ENCODE measurements around the gene SUSD1.

The SUSD1 gene

GRCh38 chr9:112059966-112060320, 115.2 kb downstream of the SUSD1 start:
- no peak overlapping the region for H3K4me3 ChIP-seq (ENCODE audit: insufficient read depth in 1 of 2, low read depth in 1 of 2, low read length in 2 of 2)
- no peaks in the 10 kb centered on the region for H3K9me3 ChIP-seq (ENCODE audit: control insufficient read depth, low read length)
- H2AK5ac ChIP-seq (ENCODE audit: low read length, severe bottlenecking), result peak overlapping the region; percentile 88
- H3K4ac ChIP-seq (ENCODE audit: low read depth in 1 of 2, low read length in 2 of 2), result peak overlapping the region in 1 of 2 experiments; percentile 62
- peak overlapping the region; percentile 36 for H2BK15ac ChIP-seq (ENCODE audit: low read depth, poor library complexity, severe bottlenecking)
- H3K4me2 ChIP-seq (ENCODE audit: low read length, poor library complexity, severe bottlenecking), result no peak overlapping the region
- no peaks in the 10 kb centered on the region for H3K27me3 ChIP-seq (ENCODE audit: control insufficient read depth in 1 of 2, insufficient read depth in 1 of 2, low read length in 2 of 2)
- no peak overlapping the region for H3K14ac ChIP-seq (ENCODE audit: low read length in 2 of 2)
- H3K27ac ChIP-seq (ENCODE audit: low read length, poor library complexity, severe bottlenecking), result peak overlapping the region; percentile 98
- peaks cover 8% of the 10 kb centered on the region for H3K79me1 ChIP-seq (replicated peaks; ENCODE audit: low read length, poor library complexity, severe bottlenecking)
- peaks cover 9% of the 10 kb centered on the region for H3K4me1 ChIP-seq (ENCODE audit: control insufficient read depth, insufficient read depth, low read depth, low read length)
- peaks cover 0 to 8% of the 10 kb centered on the region in 2 experiments for H3K36me3 ChIP-seq (ENCODE audit: control insufficient read depth in 1 of 2, insufficient read depth in 2 of 2, low read depth in 1 of 2, low read length in 2 of 2)
- H2BK5ac ChIP-seq (ENCODE audit: low read depth, low read length, poor library complexity, severe bottlenecking), result peak overlapping the region; percentile 39
- H2BK120ac ChIP-seq (ENCODE audit: low read depth, low read length), result peak overlapping the region; percentile 89
- H3K9ac ChIP-seq (ENCODE audit: low read length), result peak overlapping the region; percentile 30
- H3K23ac ChIP-seq (ENCODE audit: low read length in 2 of 2), result no peak overlapping the region
- no peak overlapping the region for H2AFZ ChIP-seq (ENCODE audit: low read depth, low read length)
- no peak overlapping the region for H4K91ac ChIP-seq (ENCODE audit: low read length)
- peak overlapping the region; percentile 94 to 98 for H2BK12ac ChIP-seq (ENCODE audit: low read length in 2 of 2)
- H4K8ac ChIP-seq (ENCODE audit: low read length), result peak overlapping the region; percentile 72
- H3K18ac ChIP-seq (ENCODE audit: low read depth in 1 of 2, low read length in 2 of 2), result peak overlapping the region in 1 of 2 experiments; percentile 87
- WGBS, result 0% methylated on average over 1 of the region's 3 CpGs
- DNase-seq, result no peak

- Histone ChIP-seq H2BK12ac (ENCODE audit: low read length in 2 of 2) (peak overlapping the region; percentile 85 to 88), H3K4me3 (ENCODE audit: insufficient read depth in 1 of 2, low read depth in 1 of 2, low read length in 2 of 2) (peak overlapping the region in 1 of 2 experiments; percentile 16), H3K18ac (ENCODE audit: low read depth in 1 of 2, low read length in 2 of 2) (peak overlapping the region; percentile 23 to 84), H2BK120ac (ENCODE audit: low read depth, low read length) (peak overlapping the region; percentile 89), H3K27me3 (ENCODE audit: control insufficient read depth in 1 of 2, insufficient read depth in 1 of 2, low read length in 2 of 2) (no peaks in the 10 kb centered on the region), H4K91ac (ENCODE audit: low read length) (peak overlapping the region; percentile 36), H3K14ac (ENCODE audit: low read length in 2 of 2) (no peak overlapping the region), H2BK15ac (ENCODE audit: low read depth, poor library complexity, severe bottlenecking) (no peak overlapping the region), H3K27ac (ENCODE audit: low read length, poor library complexity, severe bottlenecking) (peak overlapping the region; percentile 63), H3K4ac (ENCODE audit: low read depth in 1 of 2, low read length in 2 of 2) (peak overlapping the region in 1 of 2 experiments; percentile 73), H2AFZ (ENCODE audit: low read depth, low read length) (no peak overlapping the region), H2AK5ac (ENCODE audit: low read length, severe bottlenecking) (peak overlapping the region; percentile 40), H3K9me3 (ENCODE audit: control insufficient read depth, low read length) (no peaks in the 10 kb centered on the region), H3K4me2 (ENCODE audit: low read length, poor library complexity, severe bottlenecking) (no peak overlapping the region), H3K36me3 (ENCODE audit: control insufficient read depth in 1 of 2, insufficient read depth in 2 of 2, low read depth in 1 of 2, low read length in 2 of 2) (peaks cover 0 to 8% of the 10 kb centered on the region in 2 experiments), H3K23ac (ENCODE audit: low read length in 2 of 2) (no peak overlapping the region), H3K79me1 (replicated peaks; ENCODE audit: low read length, poor library complexity, severe bottlenecking) (peaks cover 8% of the 10 kb centered on the region), H3K9ac (ENCODE audit: low read length) (peak overlapping the region; percentile 50), H2BK5ac (ENCODE audit: low read depth, low read length, poor library complexity, severe bottlenecking) (no peak overlapping the region), H3K4me1 (ENCODE audit: control insufficient read depth, insufficient read depth, low read depth, low read length) (peaks cover 9% of the 10 kb centered on the region), H4K8ac (ENCODE audit: low read length) (peak overlapping the region; percentile 35)
- peak; percentile 94 for DNase-seq
- 33% methylated on average over 13 of the region's 13 CpGs for WGBS
Observed at GRCh38 chr9:112059145-112059965, 115.7 kb downstream of the SUSD1 start.

GRCh38 chr9:112056996-112057395, 118.1 kb downstream of the SUSD1 start:
- DNase-seq, result no peak
- Histone ChIP-seq H3K4me3 (ENCODE audit: insufficient read depth in 1 of 2, low read depth in 1 of 2, low read length in 2 of 2) (no peak overlapping the region), H2BK12ac (ENCODE audit: low read length in 2 of 2) (no peak overlapping the region), H3K4ac (ENCODE audit: low read depth in 1 of 2, low read length in 2 of 2) (no peak overlapping the region), H2AFZ (ENCODE audit: low read depth, low read length) (no peak overlapping the region), H3K23ac (ENCODE audit: low read length in 2 of 2) (no peak overlapping the region), H4K8ac (ENCODE audit: low read length) (no peak overlapping the region), H3K14ac (ENCODE audit: low read length in 2 of 2) (no peak overlapping the region), H2BK15ac (ENCODE audit: low read depth, poor library complexity, severe bottlenecking) (no peak overlapping the region), H3K36me3 (ENCODE audit: control insufficient read depth in 1 of 2, insufficient read depth in 2 of 2, low read depth in 1 of 2, low read length in 2 of 2) (peaks cover 0 to 5% of the 10 kb centered on the region in 2 experiments), H4K91ac (ENCODE audit: low read length) (no peak overlapping the region), H3K9ac (ENCODE audit: low read length) (no peak overlapping the region), H2BK5ac (ENCODE audit: low read depth, low read length, poor library complexity, severe bottlenecking) (no peak overlapping the region), H3K79me1 (replicated peaks; ENCODE audit: low read length, poor library complexity, severe bottlenecking) (peaks cover 2% of the 10 kb centered on the region), H2AK5ac (ENCODE audit: low read length, severe bottlenecking) (peak overlapping the region; percentile 79), H3K4me1 (ENCODE audit: control insufficient read depth, insufficient read depth, low read depth, low read length) (peaks cover 9% of the 10 kb centered on the region), H3K27me3 (ENCODE audit: control insufficient read depth in 1 of 2, insufficient read depth in 1 of 2, low read length in 2 of 2) (no peaks in the 10 kb centered on the region), H2BK120ac (ENCODE audit: low read depth, low read length) (no peak overlapping the region), H3K4me2 (ENCODE audit: low read length, poor library complexity, severe bottlenecking) (no peak overlapping the region), H3K18ac (ENCODE audit: low read depth in 1 of 2, low read length in 2 of 2) (peak overlapping the region in 1 of 2 experiments; percentile 18), H3K27ac (ENCODE audit: low read length, poor library complexity, severe bottlenecking) (no peak overlapping the region), H3K9me3 (ENCODE audit: control insufficient read depth, low read length) (no peaks in the 10 kb centered on the region)
- WGBS, result 70% methylated on average over 2 of the region's 2 CpGs

GRCh38 chr9:112054916-112055315, 120.2 kb downstream of the SUSD1 start:
- no peak overlapping the region for H3K27ac ChIP-seq (ENCODE audit: low read length, poor library complexity, severe bottlenecking)
- H3K36me3 ChIP-seq (ENCODE audit: control insufficient read depth in 1 of 2, insufficient read depth in 2 of 2, low read depth in 1 of 2, low read length in 2 of 2), result peaks cover 0 to 5% of the 10 kb centered on the region in 2 experiments
- H3K27me3 ChIP-seq (ENCODE audit: control insufficient read depth in 1 of 2, insufficient read depth in 1 of 2, low read length in 2 of 2), result no peaks in the 10 kb centered on the region
- no peak overlapping the region for H2BK12ac ChIP-seq (ENCODE audit: low read length in 2 of 2)
- H2AFZ ChIP-seq (ENCODE audit: low read depth, low read length), result no peak overlapping the region
- no peak overlapping the region for H3K14ac ChIP-seq (ENCODE audit: low read length in 2 of 2)
- no peak overlapping the region for H3K4me3 ChIP-seq (ENCODE audit: insufficient read depth in 1 of 2, low read depth in 1 of 2, low read length in 2 of 2)
- peaks cover 12% of the 10 kb centered on the region for H3K4me1 ChIP-seq (ENCODE audit: control insufficient read depth, insufficient read depth, low read depth, low read length)
- H3K79me1 ChIP-seq (replicated peaks; ENCODE audit: low read length, poor library complexity, severe bottlenecking), result peaks cover 2% of the 10 kb centered on the region
- no peak overlapping the region for H3K9ac ChIP-seq (ENCODE audit: low read length)
- no peak for DNase-seq
- peak overlapping the region; percentile 80 for H2AK5ac ChIP-seq (ENCODE audit: low read length, severe bottlenecking)
- H4K91ac ChIP-seq (ENCODE audit: low read length), result no peak overlapping the region
- H3K4ac ChIP-seq (ENCODE audit: low read depth in 1 of 2, low read length in 2 of 2), result no peak overlapping the region
- no peak overlapping the region for H3K23ac ChIP-seq (ENCODE audit: low read length in 2 of 2)
- H2BK5ac ChIP-seq (ENCODE audit: low read depth, low read length, poor library complexity, severe bottlenecking), result no peak overlapping the region
- H2BK120ac ChIP-seq (ENCODE audit: low read depth, low read length), result no peak overlapping the region
- no peaks in the 10 kb centered on the region for H3K9me3 ChIP-seq (ENCODE audit: control insufficient read depth, low read length)
- no peak overlapping the region for H3K4me2 ChIP-seq (ENCODE audit: low read length, poor library complexity, severe bottlenecking)
- H4K8ac ChIP-seq (ENCODE audit: low read length), result peak overlapping the region; percentile 20
- 98% methylated on average over 4 of the region's 4 CpGs for WGBS
- H3K18ac ChIP-seq (ENCODE audit: low read depth in 1 of 2, low read length in 2 of 2), result no peak overlapping the region
- H2BK15ac ChIP-seq (ENCODE audit: low read depth, poor library complexity, severe bottlenecking), result no peak overlapping the region
